ENCODE data around the gene LRP8.

- TF ChIP-seq EZH2 (IDR thresholded peaks at IDR 0.05; ENCODE audit: low read length) (no peak), CTCF (optimal IDR thresholded peaks at IDR 0.05 in 1 of 3, IDR thresholded peaks at IDR 0.05 in 1 of 3, conservative IDR thresholded peaks at IDR 0.05 in 1 of 3; ENCODE audit: extremely low read depth in 1 of 3, insufficient read depth in 2 of 3, low read length in 3 of 3) (no peak)
Observed at GRCh38 chr1:53366901-53367502, 39.1 kb upstream of the LRP8 start.
